ENCODE data around the gene ARHGAP29.

ARHGAP29 gene

GRCh38 chr1:94237291-94238226 lies at the start of gene ARHGAP29:
Gene ARHGAP29 (minus strand): TSS chr1:94237584. CDS start chr1:94231611, 5,973 bp downstream.
- DNase-seq: peak in 7 of 56 donors; percentile 9 to 34 (median 23)

- DNase-seq: no peak
Observed at GRCh38 chr1:94286864-94287437, 49.6 kb upstream of the ARHGAP29 start.

- no peak for DNase-seq
Observed at GRCh38 chr1:94285031-94285654, 47.8 kb upstream of the ARHGAP29 start.

- no peak for DNase-seq
Observed at GRCh38 chr1:94284476-94284875, 47.1 kb upstream of the ARHGAP29 start.

- DNase-seq: no peak
Observed at GRCh38 chr1:94283462-94283861, 46.1 kb upstream of the ARHGAP29 start.

GRCh38 chr1:94282143-94282711 lies 44.8 kb upstream of the ARHGAP29 start:
- no peak for DNase-seq

- no peak for DNase-seq
Observed at GRCh38 chr1:94281361-94282142, 44.2 kb upstream of the ARHGAP29 start.

- no peak for DNase-seq
Observed at GRCh38 chr1:94280541-94280940, 43.2 kb upstream of the ARHGAP29 start.

GRCh38 chr1:94279462-94279861 lies 42.1 kb upstream of the ARHGAP29 start:
- no peak for DNase-seq

GRCh38 chr1:94279038-94279437 lies 41.7 kb upstream of the ARHGAP29 start:
- DNase-seq: no peak

- no peak for DNase-seq
Observed at GRCh38 chr1:94276988-94277434, 39.6 kb upstream of the ARHGAP29 start.

GRCh38 chr1:94275083-94275482 lies 37.7 kb upstream of the ARHGAP29 start:
- DNase-seq: no peak

GRCh38 chr1:94274561-94274960 lies 37.2 kb upstream of the ARHGAP29 start:
- no peak for DNase-seq

- DNase-seq: no peak
Observed at GRCh38 chr1:94273111-94273510, 35.7 kb upstream of the ARHGAP29 start.

GRCh38 chr1:94272388-94272787 lies 35.0 kb upstream of the ARHGAP29 start:
- no peak for DNase-seq

- DNase-seq: no peak
Observed at GRCh38 chr1:94271373-94271772, 34.0 kb upstream of the ARHGAP29 start.

- no peak for DNase-seq
Observed at GRCh38 chr1:94270801-94271203, 33.4 kb upstream of the ARHGAP29 start.

- DNase-seq: no peak
Observed at GRCh38 chr1:94269921-94270320, 32.5 kb upstream of the ARHGAP29 start.

- peak in 1 of 56 donors; percentile 6 for DNase-seq
Observed at GRCh38 chr1:94265906-94266305, 28.5 kb upstream of the ARHGAP29 start.

GRCh38 chr1:94265011-94265422 lies 27.6 kb upstream of the ARHGAP29 start:
- DNase-seq: no peak
